H1 (cell line): ENCODE data around the gene GBF1. TPM values are rescaled to one million over a fixed set of nuclear protein-coding genes. Genes with fewer than 3 reads are reported as not detected.

Experiments
- JUND ChIP-seq: IDR thresholded peaks from 2 replicates; pipeline ENCODE4 v1.6.1; 2011; ENCODE audit warnings: mild to moderate bottlenecking, improper control_type of control experiment, low read length
- NANOG ChIP-seq: IDR thresholded peaks from 2 replicates; pipeline ENCODE4 v1.6.1; 2011; ENCODE audit warnings: low read length, low read depth, mild to moderate bottlenecking, inconsistent platforms; ENCODE audit not compliant: insufficient read depth, poor library complexity, severe bottlenecking
- SIN3A ChIP-seq, 2 experiments: IDR thresholded peaks in 1 of 2; conservative IDR thresholded peaks in 1 of 2; 2 replicates each; pipeline ENCODE4 v1.6.1; 2011 to 2012; ENCODE audit warnings: low read length in 2 of 2, improper control_type of control experiment in 1 of 2, low read depth in 1 of 2, mild to moderate bottlenecking in 1 of 2
- polyA plus RNA-seq, 7 experiments: library from polyadenylated mRNA; depleted of rRNA in 3 of 7; stranded (reverse) in 5 of 7; unstranded in 2 of 7; fragments of >200 nt in 5 of 7; fragments of 200-250 nt in 2 of 7; gene quantifications; 1 replicate in 5 of 7; 2 replicates in 1 of 7; 4 replicates in 1 of 7; pipeline versions ENCODE4 v1.2.1 to v1.2.3, GENCODE V29; 2011 to 2013; ENCODE audit warnings: missing spikeins in 2 of 7, mixed read lengths in 2 of 7
- total RNA-seq: library from RNA; stranded (reverse); fragmentation: NEBNext Ultra II Directional; extraction: Animal tissue kit (Norgen Biotek cat#: 25700); gene quantifications from 2 replicates; pipeline ENCODE4 v1.2.1, GENCODE V29; 2021
- TF ChIP-seq, protein P1 (sequence below): fragments of 300-600 bp; sonication (generic); IDR thresholded peaks from 2 replicates; pipeline ENCODE4 v1.7.1; 2012; ENCODE audit warnings: low read length, moderate library complexity, mild to moderate bottlenecking, inconsistent platforms; ENCODE audit not compliant: insufficient replicate concordance
- TF ChIP-seq, protein P2 (sequence below): IDR thresholded peaks from 2 replicates; pipeline ENCODE4 v1.6.1; 2012; ENCODE audit warnings: inconsistent platforms

GBF1 gene
- total and polyA plus RNA-seq, 2 of the 8 experiments (the other 6 are each of a cell fraction or from before 2014, with no cell fraction given), result 11.0 to 25.5 TPM

DNA sequence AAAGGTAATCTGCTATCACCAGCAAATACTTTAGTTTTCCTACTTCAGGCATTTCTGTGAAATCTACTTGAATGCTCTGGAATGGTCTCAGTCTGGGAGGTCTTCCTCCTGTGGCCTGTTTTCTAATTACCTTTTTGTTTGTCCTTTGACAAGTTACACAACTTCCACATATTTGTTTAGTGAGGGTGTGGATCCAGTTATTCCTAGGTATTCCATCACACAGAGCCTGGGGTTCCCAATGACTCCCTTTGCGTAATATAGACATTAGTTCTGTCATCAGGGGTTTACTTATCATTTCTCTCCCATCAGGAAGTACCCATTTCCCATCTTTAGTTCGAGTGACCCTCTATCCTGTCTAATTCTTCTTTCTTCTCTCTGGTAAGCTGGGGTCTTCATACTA lies 47.3 kb upstream of the GBF1 start (continued):
- TF ChIP-seq, protein P1, sequence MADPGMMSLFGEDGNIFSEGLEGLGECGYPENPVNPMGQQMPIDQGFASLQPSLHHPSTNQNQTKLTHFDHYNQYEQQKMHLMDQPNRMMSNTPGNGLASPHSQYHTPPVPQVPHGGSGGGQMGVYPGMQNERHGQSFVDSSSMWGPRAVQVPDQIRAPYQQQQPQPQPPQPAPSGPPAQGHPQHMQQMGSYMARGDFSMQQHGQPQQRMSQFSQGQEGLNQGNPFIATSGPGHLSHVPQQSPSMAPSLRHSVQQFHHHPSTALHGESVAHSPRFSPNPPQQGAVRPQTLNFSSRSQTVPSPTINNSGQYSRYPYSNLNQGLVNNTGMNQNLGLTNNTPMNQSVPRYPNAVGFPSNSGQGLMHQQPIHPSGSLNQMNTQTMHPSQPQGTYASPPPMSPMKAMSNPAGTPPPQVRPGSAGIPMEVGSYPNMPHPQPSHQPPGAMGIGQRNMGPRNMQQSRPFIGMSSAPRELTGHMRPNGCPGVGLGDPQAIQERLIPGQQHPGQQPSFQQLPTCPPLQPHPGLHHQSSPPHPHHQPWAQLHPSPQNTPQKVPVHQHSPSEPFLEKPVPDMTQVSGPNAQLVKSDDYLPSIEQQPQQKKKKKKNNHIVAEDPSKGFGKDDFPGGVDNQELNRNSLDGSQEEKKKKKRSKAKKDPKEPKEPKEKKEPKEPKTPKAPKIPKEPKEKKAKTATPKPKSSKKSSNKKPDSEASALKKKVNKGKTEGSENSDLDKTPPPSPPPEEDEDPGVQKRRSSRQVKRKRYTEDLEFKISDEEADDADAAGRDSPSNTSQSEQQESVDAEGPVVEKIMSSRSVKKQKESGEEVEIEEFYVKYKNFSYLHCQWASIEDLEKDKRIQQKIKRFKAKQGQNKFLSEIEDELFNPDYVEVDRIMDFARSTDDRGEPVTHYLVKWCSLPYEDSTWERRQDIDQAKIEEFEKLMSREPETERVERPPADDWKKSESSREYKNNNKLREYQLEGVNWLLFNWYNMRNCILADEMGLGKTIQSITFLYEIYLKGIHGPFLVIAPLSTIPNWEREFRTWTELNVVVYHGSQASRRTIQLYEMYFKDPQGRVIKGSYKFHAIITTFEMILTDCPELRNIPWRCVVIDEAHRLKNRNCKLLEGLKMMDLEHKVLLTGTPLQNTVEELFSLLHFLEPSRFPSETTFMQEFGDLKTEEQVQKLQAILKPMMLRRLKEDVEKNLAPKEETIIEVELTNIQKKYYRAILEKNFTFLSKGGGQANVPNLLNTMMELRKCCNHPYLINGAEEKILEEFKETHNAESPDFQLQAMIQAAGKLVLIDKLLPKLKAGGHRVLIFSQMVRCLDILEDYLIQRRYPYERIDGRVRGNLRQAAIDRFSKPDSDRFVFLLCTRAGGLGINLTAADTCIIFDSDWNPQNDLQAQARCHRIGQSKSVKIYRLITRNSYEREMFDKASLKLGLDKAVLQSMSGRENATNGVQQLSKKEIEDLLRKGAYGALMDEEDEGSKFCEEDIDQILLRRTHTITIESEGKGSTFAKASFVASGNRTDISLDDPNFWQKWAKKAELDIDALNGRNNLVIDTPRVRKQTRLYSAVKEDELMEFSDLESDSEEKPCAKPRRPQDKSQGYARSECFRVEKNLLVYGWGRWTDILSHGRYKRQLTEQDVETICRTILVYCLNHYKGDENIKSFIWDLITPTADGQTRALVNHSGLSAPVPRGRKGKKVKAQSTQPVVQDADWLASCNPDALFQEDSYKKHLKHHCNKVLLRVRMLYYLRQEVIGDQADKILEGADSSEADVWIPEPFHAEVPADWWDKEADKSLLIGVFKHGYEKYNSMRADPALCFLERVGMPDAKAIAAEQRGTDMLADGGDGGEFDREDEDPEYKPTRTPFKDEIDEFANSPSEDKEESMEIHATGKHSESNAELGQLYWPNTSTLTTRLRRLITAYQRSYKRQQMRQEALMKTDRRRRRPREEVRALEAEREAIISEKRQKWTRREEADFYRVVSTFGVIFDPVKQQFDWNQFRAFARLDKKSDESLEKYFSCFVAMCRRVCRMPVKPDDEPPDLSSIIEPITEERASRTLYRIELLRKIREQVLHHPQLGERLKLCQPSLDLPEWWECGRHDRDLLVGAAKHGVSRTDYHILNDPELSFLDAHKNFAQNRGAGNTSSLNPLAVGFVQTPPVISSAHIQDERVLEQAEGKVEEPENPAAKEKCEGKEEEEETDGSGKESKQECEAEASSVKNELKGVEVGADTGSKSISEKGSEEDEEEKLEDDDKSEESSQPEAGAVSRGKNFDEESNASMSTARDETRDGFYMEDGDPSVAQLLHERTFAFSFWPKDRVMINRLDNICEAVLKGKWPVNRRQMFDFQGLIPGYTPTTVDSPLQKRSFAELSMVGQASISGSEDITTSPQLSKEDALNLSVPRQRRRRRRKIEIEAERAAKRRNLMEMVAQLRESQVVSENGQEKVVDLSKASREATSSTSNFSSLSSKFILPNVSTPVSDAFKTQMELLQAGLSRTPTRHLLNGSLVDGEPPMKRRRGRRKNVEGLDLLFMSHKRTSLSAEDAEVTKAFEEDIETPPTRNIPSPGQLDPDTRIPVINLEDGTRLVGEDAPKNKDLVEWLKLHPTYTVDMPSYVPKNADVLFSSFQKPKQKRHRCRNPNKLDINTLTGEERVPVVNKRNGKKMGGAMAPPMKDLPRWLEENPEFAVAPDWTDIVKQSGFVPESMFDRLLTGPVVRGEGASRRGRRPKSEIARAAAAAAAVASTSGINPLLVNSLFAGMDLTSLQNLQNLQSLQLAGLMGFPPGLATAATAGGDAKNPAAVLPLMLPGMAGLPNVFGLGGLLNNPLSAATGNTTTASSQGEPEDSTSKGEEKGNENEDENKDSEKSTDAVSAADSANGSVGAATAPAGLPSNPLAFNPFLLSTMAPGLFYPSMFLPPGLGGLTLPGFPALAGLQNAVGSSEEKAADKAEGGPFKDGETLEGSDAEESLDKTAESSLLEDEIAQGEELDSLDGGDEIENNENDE, result no peak
- TF ChIP-seq, protein P2, sequence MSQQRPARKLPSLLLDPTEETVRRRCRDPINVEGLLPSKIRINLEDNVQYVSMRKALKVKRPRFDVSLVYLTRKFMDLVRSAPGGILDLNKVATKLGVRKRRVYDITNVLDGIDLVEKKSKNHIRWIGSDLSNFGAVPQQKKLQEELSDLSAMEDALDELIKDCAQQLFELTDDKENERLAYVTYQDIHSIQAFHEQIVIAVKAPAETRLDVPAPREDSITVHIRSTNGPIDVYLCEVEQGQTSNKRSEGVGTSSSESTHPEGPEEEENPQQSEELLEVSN, result no peak
- TF ChIP-seq NANOG (no peak), SIN3A (conservative IDR thresholded peaks at IDR 0.05 in 1 of 2, IDR thresholded peaks at IDR 0.05 in 1 of 2; ENCODE audit: low read depth in 1 of 2, low read length in 2 of 2) (no peak), JUND (no peak)
